ENCODE measurements around the gene PPP1R12C. TPM values are rescaled to one million over a fixed set of nuclear protein-coding genes. Genes with fewer than 3 reads are reported as not detected.

The PPP1R12C gene
- total and polyA plus RNA-seq, 10 of the 15 experiments (the other 5 are each of a cell fraction or from before 2014, with no cell fraction given) = 1.4 to 84.7 (median 20.5) TPM

GRCh38 chr19:55146705-55147273 lies 29.4 kb upstream of the PPP1R12C start:
- Histone ChIP-seq H3K4me2 (ENCODE audit: control insufficient read depth, insufficient read depth) (no peak overlapping the region), H3K4me3 (no peak overlapping the region), H4K20me1 (ENCODE audit: control insufficient read depth, insufficient read depth) (no peaks in the 10 kb centered on the region), H3K79me2 (ENCODE audit: control insufficient read depth, insufficient read depth, low read length) (no peaks in the 10 kb centered on the region), H2AFZ (ENCODE audit: control insufficient read depth, low read depth, low read length) (no peak overlapping the region), H3K9me3 (replicated peaks; ENCODE audit: control insufficient read depth, insufficient read depth, low read length) (no peaks in the 10 kb centered on the region; the same call in 2 of the 3 replicates), H3K27me3 (replicated peaks in 1 of 2; ENCODE audit: control insufficient read depth in 2 of 2, insufficient read depth in 2 of 2, low read length in 1 of 2) (no peaks in the 10 kb centered on the region; a peak in 2 of 4 replicates), H3K4me1 (ENCODE audit: control insufficient read depth, insufficient read depth, low read length) (no peaks in the 10 kb centered on the region), H3K9ac (ENCODE audit: control insufficient read depth, insufficient read depth, low read length) (no peak overlapping the region), H3K27ac (ENCODE audit: control insufficient read depth, insufficient read depth) (no peak overlapping the region), H3K36me3 (ENCODE audit: control insufficient read depth in 2 of 2, insufficient read depth in 2 of 2, low read length in 1 of 2) (no peaks in the 10 kb centered on the region)
- TF ChIP-seq E4F1 (IDR thresholded peaks at IDR 0.05; ENCODE audit: borderline replicate concordance, partially characterized antibody) = no peak
- TF ChIP-seq PAX5 (IDR thresholded peaks at IDR 0.05; ENCODE audit: borderline replicate concordance, low read depth, low read length) = no peak
- no peak for TF ChIP-seq NFYB (IDR thresholded peaks at IDR 0.05; ENCODE audit: insufficient read depth, low read depth, low read length)
- TF ChIP-seq FOXK2 (IDR thresholded peaks at IDR 0.05) = no peak
- TF ChIP-seq MYC (IDR thresholded peaks at IDR 0.05; ENCODE audit: insufficient read depth, insufficient read length, insufficient replicate concordance, low read length, severe bottlenecking) = no peak
- TF ChIP-seq MTA3 (IDR thresholded peaks at IDR 0.05; ENCODE audit: borderline replicate concordance, low read length) = no peak
- TF ChIP-seq ATF7 (IDR thresholded peaks at IDR 0.05; ENCODE audit: low read depth) = no peak
- TF ChIP-seq JUND (IDR thresholded peaks at IDR 0.05; ENCODE audit: low read depth, low read length) = no peak
- no peak for TF ChIP-seq SMAD1 (IDR thresholded peaks at IDR 0.05; ENCODE audit: low read depth, partially characterized antibody)
- TF ChIP-seq SKIL (IDR thresholded peaks at IDR 0.05; ENCODE audit: low read depth, poor library complexity, severe bottlenecking) = no peak
- TF ChIP-seq RAD21 (IDR thresholded peaks at IDR 0.05; ENCODE audit: insufficient read depth, low read depth, low read length) = no peak
- no peak for TF ChIP-seq EED (IDR thresholded peaks at IDR 0.05; ENCODE audit: low read depth)
- TF ChIP-seq IRF3 (IDR thresholded peaks at IDR 0.05) = no peak
- no peak for TF ChIP-seq RBBP5 (conservative IDR thresholded peaks at IDR 0.05)
- no peak for TF ChIP-seq CBFB (IDR thresholded peaks at IDR 0.05; ENCODE audit: low read depth)
- TF ChIP-seq IKZF2 (IDR thresholded peaks at IDR 0.05) = no peak
- TF ChIP-seq ELK1 (IDR thresholded peaks at IDR 0.05; ENCODE audit: low read depth, low read length) = no peak
- TF ChIP-seq YY1 (IDR thresholded peaks at IDR 0.05; ENCODE audit: low read depth, low read length) = no peak
- no peak for TF ChIP-seq ZNF274 (IDR thresholded peaks at IDR 0.05; ENCODE audit: insufficient read depth, insufficient read length)
- ChIA-PET CTCF (interaction anchor here (0.6 to 2.0 kb wide), 6 partner anchors 11 to 357 kb away, joined by 3 to 11 read pairs (median 3); no protein-coding TSS in a partner anchor), POLR2A (no interaction called here), SMC1A (ENCODE audit: uncharacterized antibody, unreplicated experiment) (no interaction called here), RAD21 (ENCODE audit: unreplicated experiment) (interaction anchor here (0.6 to 1.3 kb wide), 2 partner anchors 13 to 485 kb away, joined by 3 read pairs; no protein-coding TSS in a partner anchor)
- ATAC-seq (peak; percentile 19; the same call in 2 of the 3 replicates), DNase-seq (ENCODE audit: low read depth, low spot score) (no peak), FAIRE-seq (no peak)
- no TSS peak for BruUV-seq (replicated peaks)
- WGBS (ENCODE audit: insufficient coverage, insufficient replicate concordance, low lambda C conversion rate, missing lambda C conversion rate) = 30% methylated on average over 9 of the region's 27 CpGs
- in situ Hi-C loops (cut with MboI) (no loop called here), intact Hi-C loops (cut with micrococcal nuclease; ENCODE audit: unreplicated experiment) (no loop called here)
